Vagina (tissue), 2 donors: Measurements from ENCODE around the gene KIRREL3. TPM values are rescaled to one million over a fixed set of nuclear protein-coding genes. Genes with fewer than 3 reads are reported as not detected.

Experiments
- DNase-seq, 2 donors: peaks; one replicate each; pipeline ENCODE4 v3.0.0-alpha.2; 2017; ENCODE audit errors: extremely low spot score in 2 of 2
- H3K27ac ChIP-seq: fragments of 200-600 bp; sonication (generic); one replicate; pipeline ENCODE4 v1.5.1; 2019
- H3K27me3 ChIP-seq: fragments of 200-600 bp; sonication (generic); one replicate; pipeline ENCODE4 v1.5.1; 2019
- H3K36me3 ChIP-seq, 2 donors: fragments of 200-600 bp; sonication (generic); one replicate each; pipeline ENCODE4 v1.5.1; 2017 to 2019
- H3K4me1 ChIP-seq: fragments of 200-600 bp; sonication (generic); one replicate; pipeline ENCODE4 v1.5.1; 2019
- H3K4me3 ChIP-seq, 2 donors: fragments of 200-600 bp; sonication (generic); 1 replicate in 1 of 2; 2 replicates in 1 of 2; pipeline ENCODE4 v1.5.1; 2016 to 2019
- H3K9me3 ChIP-seq: fragments of 200-600 bp; sonication (generic); one replicate; pipeline ENCODE4 v1.5.1; 2019
- POLR2A ChIP-seq, 2 donors: fragments of 450-650 bp; IDR thresholded peaks; one replicate each; pipeline ENCODE4 v1.6.1; 2017; ENCODE audit warnings: antibody characterized with exemption in 2 of 2, mild to moderate bottlenecking in 2 of 2, moderate library complexity in 2 of 2
- POLR2AphosphoS5 ChIP-seq, 2 donors: sonication (generic); formaldehyde crosslinking; IDR thresholded peaks; one replicate each; pipeline ENCODE4 v1.9.0; 2017; ENCODE audit warnings: antibody characterized with exemption in 2 of 2, mild to moderate bottlenecking in 2 of 2, low read depth in 1 of 2; ENCODE audit not compliant: insufficient read depth in 1 of 2
- intact Hi-C: fragments of 100-400 bp; cut with DNase I; formaldehyde crosslinking; loops from one replicate; pipeline ENCODE4 v1.15.1; 2023
- total RNA-seq: library from RNA; depleted of rRNA; stranded (reverse); fragments of >200 nt; gene quantifications from one replicate; pipeline ENCODE4 v1.2.3, GENCODE V29; 2016
- TF ChIP-seq, protein P1 (sequence below), 3 experiments: fragments of 450-650 bp in 2 of 3; fragments of 200-600 bp in 1 of 3; sonication (generic) in 1 of 3; IDR thresholded peaks; one replicate each; pipeline ENCODE4 v1.5.1; 2017 to 2019; ENCODE audit warnings: antibody characterized with exemption in 3 of 3, mild to moderate bottlenecking in 2 of 3, moderate library complexity in 2 of 3

Gene KIRREL3
- total RNA-seq, 1 donor from 2014 or later, result not detected

DNA sequence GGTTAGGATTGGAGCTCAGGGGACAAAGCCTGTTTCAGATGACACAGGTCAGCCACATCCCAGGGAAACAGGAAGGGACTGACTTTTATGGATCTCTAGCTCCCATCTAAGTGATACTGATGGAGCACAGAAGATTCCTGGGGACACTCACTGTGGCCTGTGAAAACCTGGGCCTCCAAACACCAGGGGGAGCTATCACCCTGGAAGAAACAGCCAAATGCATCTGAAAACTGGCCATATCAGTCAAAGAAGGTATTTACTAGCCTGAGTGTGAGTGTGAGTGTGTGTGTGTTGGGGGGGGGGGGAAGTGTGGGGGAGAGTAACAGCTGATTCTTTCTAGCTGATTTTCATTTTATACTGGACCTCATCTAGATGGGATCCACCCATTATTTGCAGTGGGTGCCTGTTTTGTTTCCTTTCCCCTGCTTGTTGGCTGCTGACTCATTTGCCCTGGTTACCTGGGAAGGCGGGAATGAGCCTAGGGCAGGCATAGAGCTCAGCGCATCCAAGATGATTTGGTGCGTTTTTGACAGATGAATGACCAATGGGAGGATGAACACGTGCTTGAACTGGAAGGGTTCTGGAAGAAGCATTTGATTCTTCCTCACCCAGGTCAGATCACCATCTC, 284.0 kb downstream of the KIRREL3 start:
- no peak overlapping the region for H3K27ac ChIP-seq
- TF ChIP-seq POLR2A (IDR thresholded peaks at IDR 0.05), result no peak
- TF ChIP-seq, protein P1, sequence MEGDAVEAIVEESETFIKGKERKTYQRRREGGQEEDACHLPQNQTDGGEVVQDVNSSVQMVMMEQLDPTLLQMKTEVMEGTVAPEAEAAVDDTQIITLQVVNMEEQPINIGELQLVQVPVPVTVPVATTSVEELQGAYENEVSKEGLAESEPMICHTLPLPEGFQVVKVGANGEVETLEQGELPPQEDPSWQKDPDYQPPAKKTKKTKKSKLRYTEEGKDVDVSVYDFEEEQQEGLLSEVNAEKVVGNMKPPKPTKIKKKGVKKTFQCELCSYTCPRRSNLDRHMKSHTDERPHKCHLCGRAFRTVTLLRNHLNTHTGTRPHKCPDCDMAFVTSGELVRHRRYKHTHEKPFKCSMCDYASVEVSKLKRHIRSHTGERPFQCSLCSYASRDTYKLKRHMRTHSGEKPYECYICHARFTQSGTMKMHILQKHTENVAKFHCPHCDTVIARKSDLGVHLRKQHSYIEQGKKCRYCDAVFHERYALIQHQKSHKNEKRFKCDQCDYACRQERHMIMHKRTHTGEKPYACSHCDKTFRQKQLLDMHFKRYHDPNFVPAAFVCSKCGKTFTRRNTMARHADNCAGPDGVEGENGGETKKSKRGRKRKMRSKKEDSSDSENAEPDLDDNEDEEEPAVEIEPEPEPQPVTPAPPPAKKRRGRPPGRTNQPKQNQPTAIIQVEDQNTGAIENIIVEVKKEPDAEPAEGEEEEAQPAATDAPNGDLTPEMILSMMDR (IDR thresholded peaks at IDR 0.05), result peak in 2 of 3 experiments; percentile 23 to 25
- H3K4me1 ChIP-seq, result no peaks in the 10 kb centered on the region
- no peaks in the 10 kb centered on the region for H3K9me3 ChIP-seq
- H3K36me3 ChIP-seq, result no peaks in the 10 kb centered on the region
- no peak for DNase-seq
- no peaks in the 10 kb centered on the region for H3K27me3 ChIP-seq
- H3K4me3 ChIP-seq, result no peak overlapping the region
- intact Hi-C loops, result loop anchor here (10.0 kb wide), 1 partner anchor 278 kb away; no protein-coding TSS in a partner anchor

DNA sequence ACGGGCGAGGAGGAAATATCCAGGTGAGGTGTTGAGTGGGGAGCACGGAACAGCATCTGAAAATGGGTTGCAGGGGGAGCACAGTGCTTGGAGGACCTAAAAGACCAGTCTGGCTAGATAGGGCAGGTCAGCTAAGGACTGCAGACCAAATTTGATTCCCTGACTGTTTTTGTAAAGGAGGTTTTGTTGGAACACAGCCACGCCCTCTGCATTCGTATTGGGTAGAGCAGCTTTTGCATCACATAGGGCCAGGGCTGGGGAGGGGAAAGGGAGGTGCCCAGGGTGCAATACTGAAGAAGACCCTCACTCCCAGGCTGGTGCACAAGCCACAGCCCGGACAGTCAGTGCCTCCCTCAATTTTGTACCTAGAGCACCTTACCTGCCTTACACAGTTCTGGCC, 286.8 kb downstream of the KIRREL3 start:
- Histone ChIP-seq H3K27me3 (no peaks in the 10 kb centered on the region), H3K36me3 (no peaks in the 10 kb centered on the region), H3K9me3 (no peaks in the 10 kb centered on the region), H3K4me3 (no peak overlapping the region), H3K27ac (no peak overlapping the region), H3K4me1 (no peaks in the 10 kb centered on the region)
- intact Hi-C loops, result loop anchor here (10.0 kb wide), 1 partner anchor 281 kb away; no protein-coding TSS in a partner anchor
- DNase-seq, result no peak
- TF ChIP-seq, protein P1 (IDR thresholded peaks at IDR 0.05), result no peak
- no peak for TF ChIP-seq POLR2A (IDR thresholded peaks at IDR 0.05)
- TF ChIP-seq POLR2AphosphoS5 (IDR thresholded peaks at IDR 0.05; ENCODE audit: insufficient read depth in 1 of 2, low read depth in 1 of 2), result no peak

DNA sequence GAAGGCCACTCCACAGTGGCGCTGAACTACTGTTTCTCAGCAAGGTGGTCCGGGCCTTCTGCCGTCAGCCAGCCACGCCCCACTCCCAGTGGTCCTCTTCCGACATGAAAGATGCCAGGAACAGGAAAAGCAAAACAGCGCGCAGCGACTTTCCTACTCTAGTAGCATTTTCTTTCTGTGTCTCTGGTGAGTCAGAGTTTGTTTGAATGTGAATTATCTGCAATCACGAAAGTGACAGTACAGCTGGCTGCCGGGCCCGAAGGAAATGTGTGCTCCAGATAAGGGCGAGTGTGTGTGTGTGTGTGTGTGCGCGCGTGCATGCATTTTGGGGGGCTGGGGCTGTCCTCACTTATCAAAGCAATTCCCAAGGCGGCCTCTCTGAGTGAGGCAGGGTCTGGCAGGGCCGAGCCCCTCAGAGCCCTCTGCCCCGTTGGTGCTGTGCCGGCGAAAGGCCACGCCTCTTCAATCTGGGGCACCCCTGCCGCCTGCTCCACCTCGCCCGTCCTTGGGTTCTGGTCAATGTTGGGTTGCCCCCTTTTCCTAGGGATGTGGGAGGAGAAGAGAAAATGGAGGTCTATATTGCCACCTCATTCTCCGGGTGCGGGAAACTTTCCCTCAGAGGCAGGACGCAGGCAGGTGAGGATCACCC, 288.5 kb downstream of the KIRREL3 start:
- TF ChIP-seq, protein P1 (IDR thresholded peaks at IDR 0.05), result no peak
- TF ChIP-seq POLR2AphosphoS5 (IDR thresholded peaks at IDR 0.05; ENCODE audit: insufficient read depth in 1 of 2, low read depth in 1 of 2), result no peak
- no peak for TF ChIP-seq POLR2A (IDR thresholded peaks at IDR 0.05)
- Histone ChIP-seq H3K4me3 (no peak overlapping the region), H3K27me3 (no peaks in the 10 kb centered on the region), H3K9me3 (no peaks in the 10 kb centered on the region), H3K36me3 (no peaks in the 10 kb centered on the region), H3K4me1 (no peaks in the 10 kb centered on the region), H3K27ac (no peak overlapping the region)
- DNase-seq, result no peak
- intact Hi-C loops, result loop anchor here (10.0 kb wide), 1 partner anchor 283 kb away; no protein-coding TSS in a partner anchor

DNA sequence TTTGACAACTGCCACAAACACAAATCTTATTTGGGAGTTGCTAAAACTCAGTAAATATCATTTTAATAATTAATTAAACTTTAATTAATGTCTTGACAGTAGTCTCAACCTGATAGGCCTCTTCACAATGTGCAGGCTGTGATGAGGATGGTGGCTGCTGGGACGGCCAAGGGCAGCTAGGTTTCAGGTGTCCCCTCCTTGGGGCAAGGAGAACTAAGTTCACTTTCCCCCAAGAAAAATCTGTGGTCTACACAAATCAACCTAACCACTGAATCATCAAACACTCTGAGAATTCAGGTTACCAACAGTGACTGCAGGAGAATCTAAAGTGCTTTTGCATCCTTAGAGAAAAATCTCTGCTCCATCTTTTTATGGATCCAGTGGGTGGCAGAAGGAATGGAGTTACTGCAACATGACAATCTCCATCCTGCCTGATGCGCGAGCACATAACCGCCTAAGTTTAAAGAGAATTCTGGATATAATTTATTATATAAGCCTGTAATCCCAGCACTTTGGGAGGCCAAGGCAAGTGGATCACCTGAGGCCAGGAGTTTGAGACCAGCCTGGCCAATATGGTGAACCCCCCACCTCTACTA, 289.7 kb downstream of the KIRREL3 start:
- Histone ChIP-seq H3K27me3 (no peaks in the 10 kb centered on the region), H3K36me3 (no peaks in the 10 kb centered on the region), H3K4me1 (no peaks in the 10 kb centered on the region), H3K4me3 (no peak overlapping the region), H3K27ac (no peak overlapping the region), H3K9me3 (no peaks in the 10 kb centered on the region)
- intact Hi-C loops, result loop anchor here (10.0 kb wide), 1 partner anchor 284 kb away; no protein-coding TSS in a partner anchor
- DNase-seq, result no peak
- TF ChIP-seq POLR2AphosphoS5 (IDR thresholded peaks at IDR 0.05; ENCODE audit: insufficient read depth in 1 of 2, low read depth in 1 of 2), result no peak
- TF ChIP-seq, protein P1 (IDR thresholded peaks at IDR 0.05), result no peak
- no peak for TF ChIP-seq POLR2A (IDR thresholded peaks at IDR 0.05)
